ENCODE data around the gene GDNF.
"Not testable (repeated sequence)": the region's sequence is repeated elsewhere in the genome, so short reads cannot be mapped to it uniquely, and the experiment has no call there.

The GDNF gene

DNA sequence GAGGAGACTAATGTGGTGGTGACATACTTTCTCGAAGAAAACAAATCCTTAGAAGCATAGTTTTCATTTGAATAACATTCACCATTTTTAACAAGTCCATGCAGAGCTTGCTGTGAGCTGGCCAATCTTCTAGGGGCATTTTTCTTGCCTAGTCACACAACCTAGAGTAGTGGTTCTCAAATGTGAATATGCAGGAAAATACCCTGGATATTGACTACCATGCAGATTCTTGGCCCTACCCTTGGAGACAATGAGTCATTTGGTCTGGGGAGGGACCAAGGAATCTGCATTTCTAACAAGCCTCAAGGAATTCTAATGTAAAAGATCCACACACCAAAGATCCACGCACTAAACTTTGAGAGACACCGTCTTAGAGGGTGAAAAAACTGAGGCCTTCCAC, 23.5 kb downstream of the GDNF start:
- no peak overlapping the region for H3K4me3 ChIP-seq (ENCODE audit: low read length)
- no peak for TF ChIP-seq ZNF274 (IDR thresholded peaks at IDR 0.05; ENCODE audit: low read depth, low read length)

DNA sequence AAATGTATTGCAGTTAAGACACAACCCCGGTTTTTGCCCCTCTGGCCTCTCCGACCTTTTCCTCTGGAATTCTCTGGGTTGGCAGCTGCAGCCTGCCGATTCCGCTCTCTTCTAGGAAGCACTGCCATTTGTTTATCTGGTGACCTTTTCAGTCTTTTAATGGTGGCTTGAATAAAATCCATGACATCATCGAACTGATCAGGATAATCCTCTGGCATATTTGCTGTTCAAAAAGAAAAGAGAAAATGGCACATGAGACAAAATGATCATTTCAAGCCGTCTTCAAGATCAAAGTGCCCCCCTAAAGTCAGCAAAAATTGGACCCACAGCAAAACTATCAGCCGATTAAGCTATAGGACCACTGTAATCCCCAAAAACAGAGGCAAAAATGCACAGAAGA, 23.9 kb downstream of the GDNF start:
- H3K4me3 ChIP-seq (ENCODE audit: low read length) = no peak overlapping the region
- no peak for TF ChIP-seq ZNF274 (IDR thresholded peaks at IDR 0.05; ENCODE audit: low read depth, low read length)

DNA sequence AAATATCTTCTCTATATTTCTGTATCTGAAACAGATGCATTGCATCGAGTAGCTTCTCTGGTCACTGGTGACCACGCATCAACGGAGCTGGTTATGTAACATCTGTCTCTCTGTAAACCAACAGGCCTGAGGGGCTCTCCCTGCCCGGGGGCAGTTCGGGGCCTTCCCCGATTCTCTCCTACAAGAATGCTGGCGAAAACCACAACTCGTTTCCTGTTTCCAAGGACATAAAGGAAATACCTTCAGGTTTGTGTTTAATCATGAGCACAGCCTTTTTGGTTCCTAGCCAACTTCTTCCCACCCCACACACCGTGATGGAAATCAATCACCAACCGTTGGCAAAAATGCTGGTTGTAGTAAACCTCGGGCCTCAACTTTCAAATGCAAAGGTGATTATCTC, 25.1 kb downstream of the GDNF start:
- H3K4me3 ChIP-seq (ENCODE audit: low read length) = no peak overlapping the region
- no peak for TF ChIP-seq ZNF274 (IDR thresholded peaks at IDR 0.05; ENCODE audit: low read depth, low read length)

DNA sequence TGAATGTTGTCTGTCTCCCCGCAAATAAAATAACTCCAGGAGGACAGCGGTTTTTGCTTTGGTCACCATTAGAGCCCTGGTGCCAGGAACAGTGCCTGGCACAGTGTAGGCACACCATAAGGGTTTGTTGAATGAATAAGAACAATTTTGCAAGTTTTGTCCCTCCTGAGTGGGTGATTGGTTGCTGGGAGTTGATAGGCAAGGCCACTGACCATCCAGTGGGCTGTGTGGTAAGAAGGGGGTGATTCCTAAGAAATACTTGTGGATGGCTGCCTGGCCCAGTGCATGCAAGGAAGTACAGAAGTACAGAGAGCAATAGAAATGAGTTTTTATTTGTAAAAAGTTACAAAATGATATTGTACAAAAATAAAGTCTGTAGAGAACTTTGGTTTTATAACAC, 27.5 kb downstream of the GDNF start:
- TF ChIP-seq ZNF274 (IDR thresholded peaks at IDR 0.05; ENCODE audit: low read depth, low read length) = no peak
- H3K4me3 ChIP-seq (ENCODE audit: low read length) = no peak overlapping the region

DNA sequence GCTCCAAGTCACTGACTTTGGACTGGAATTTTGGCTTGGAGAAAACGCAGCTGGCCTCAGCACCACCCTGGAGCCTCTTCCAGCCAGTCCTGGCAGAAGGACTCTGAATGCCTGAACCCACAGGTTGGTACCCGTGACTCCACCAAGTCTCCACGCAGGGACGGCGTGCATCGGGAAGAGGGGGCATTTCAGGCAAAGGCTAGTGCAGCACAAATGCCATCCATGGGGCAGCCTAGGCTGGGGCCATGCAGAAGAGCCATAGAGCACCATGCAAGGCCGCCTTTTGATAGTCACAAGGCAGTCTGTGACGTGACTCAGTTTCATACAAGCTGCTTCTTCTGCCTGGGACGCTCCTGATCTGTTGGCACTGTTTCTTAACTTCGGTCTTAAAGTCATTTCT, 28.0 kb downstream of the GDNF start:
- H3K4me3 ChIP-seq (ENCODE audit: low read length) = no peak overlapping the region
- TF ChIP-seq ZNF274 (IDR thresholded peaks at IDR 0.05; ENCODE audit: low read depth, low read length) = no peak

DNA sequence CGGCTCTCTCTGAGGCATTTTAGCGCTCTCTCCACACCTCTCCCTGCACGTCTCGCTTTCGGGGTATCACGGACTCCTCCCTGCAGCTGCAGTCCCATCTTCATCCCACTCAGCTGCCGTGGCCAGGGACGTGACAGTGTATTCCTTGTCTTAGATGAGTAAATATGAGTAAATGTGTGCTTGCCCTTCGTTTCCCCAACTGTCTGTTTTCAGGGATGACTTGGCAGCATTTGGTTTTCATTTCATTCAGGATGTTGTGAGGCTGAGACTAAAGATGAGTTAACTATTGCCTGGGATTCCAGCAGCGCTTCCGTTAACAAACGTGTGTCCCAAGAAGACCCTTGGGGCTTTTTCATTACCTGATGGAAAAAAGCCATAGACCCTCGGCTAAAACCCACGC, 29.5 kb downstream of the GDNF start:
- no peak overlapping the region for H3K4me3 ChIP-seq (ENCODE audit: low read length)
- no peak for TF ChIP-seq ZNF274 (IDR thresholded peaks at IDR 0.05; ENCODE audit: low read depth, low read length)

DNA sequence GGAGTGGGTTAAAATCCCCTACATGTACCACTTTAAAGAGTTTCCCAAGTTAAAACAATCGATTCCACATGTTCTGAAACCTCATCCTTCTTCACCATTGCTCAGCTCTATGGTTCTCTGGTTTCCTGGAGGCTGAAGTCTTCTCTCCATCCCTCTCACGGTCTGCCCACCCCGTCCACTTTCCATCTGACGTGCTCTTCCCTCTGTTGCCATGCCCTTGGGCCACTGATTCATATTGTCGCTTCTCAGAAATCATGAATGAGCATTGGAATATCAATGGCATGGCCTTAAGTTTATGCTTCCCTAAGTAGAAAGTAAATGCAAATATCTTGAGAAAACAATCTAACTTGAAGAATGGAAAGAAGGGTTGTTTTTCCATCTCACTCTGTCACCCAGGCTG, 30.9 kb downstream of the GDNF start:
- H3K4me3 ChIP-seq (ENCODE audit: low read length) = no peak overlapping the region
- no peak for TF ChIP-seq ZNF274 (IDR thresholded peaks at IDR 0.05; ENCODE audit: low read depth, low read length)

DNA sequence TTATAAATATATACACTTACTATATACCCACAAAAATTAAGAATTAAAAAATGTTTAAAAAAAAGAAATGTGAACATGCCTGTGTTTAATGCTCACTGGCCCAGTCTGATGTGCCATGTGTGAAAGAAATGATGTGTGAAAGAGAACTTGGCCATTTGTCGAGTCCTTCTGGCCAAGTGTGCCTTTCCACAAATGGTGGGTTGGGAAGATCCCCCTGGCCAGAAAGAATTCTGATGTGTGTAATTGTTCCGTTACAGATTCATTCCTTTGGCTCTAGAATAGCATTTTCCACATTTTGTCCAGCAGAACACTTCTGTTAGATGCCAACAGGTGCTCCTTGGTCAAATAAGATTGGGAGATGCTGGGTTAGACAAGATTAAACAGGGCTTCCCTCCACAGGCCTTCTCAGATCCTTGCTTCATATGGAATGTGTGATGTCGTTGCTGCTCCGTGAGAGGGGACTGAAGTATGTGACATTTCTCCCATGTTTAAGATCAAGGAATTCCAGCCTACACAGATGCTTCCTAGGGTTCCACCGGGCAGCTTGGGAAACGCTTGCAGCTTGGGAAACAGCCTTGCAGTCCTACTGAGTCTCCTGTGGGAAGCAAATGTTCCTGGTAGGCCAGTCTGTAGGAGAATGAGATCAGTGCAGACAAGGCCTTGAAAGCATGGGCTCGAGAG, 32.1 kb downstream of the GDNF start:
- H3K4me3 ChIP-seq (ENCODE audit: low read length) = no peak overlapping the region
- no peak for TF ChIP-seq ZNF274 (IDR thresholded peaks at IDR 0.05; ENCODE audit: low read depth, low read length)

DNA sequence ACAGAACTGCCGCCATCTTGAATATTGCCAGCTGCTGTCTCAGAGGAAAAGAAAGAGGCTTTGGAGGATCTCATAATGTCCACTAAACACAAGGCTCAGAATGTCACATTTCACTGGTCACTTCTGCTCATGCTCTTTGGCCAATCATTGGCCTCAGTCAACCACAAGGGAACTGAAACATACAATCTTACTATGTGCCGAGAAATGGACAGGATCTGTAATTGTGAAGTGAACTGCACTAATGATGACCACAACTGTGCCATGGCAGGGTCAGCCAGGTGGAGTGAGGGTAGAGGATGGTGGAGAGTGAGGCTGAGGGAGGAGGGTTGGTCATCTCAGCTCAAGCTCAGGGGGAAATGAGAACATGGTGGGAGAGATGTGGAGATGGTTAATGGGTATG, 32.8 kb downstream of the GDNF start:
- H3K4me3 ChIP-seq (ENCODE audit: low read length) = no peak overlapping the region
- TF ChIP-seq ZNF274 (IDR thresholded peaks at IDR 0.05; ENCODE audit: low read depth, low read length) = no peak

DNA sequence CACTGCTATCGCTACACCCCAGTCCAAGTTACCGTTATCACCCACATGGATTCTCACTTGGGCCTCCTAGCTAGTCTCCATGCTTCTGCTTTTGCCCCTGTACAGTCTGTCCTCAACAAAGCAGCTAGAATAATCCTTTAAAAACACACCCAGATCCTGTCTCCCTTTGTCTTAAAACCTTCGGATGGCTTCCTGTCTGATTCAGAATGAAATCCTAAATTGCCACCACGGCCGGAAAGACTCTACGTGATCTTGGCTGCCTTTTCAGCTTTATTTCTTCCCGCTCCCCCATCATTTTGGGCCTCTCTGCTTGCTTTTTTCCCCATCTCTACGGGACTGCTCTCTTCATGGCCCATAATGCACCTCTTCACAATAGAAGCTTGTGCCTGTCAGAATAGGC, 33.4 kb downstream of the GDNF start:
- no peak overlapping the region for H3K4me3 ChIP-seq (ENCODE audit: low read length)
- no peak for TF ChIP-seq ZNF274 (IDR thresholded peaks at IDR 0.05; ENCODE audit: low read depth, low read length)

DNA sequence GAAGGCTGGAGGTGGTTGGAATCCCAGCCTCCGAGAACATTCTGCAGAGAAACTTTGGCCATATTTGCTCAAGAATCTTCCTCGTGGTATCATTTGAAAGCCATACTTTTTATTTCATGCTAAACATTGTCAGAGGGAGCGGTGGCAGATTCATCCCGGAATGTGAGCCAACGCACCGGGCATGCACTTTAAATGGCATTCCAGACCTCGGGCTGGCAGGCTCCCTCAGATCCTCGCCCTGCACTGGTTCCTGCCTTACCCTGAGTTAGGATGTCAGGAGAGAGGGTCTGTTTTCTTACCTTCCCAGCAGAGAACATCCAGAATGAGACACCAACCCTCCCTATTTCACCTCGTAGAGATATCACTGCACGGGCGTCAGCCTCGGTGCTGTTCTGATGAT, 33.8 kb downstream of the GDNF start:
- H3K4me3 ChIP-seq (ENCODE audit: low read length) = no peak overlapping the region
- no peak for TF ChIP-seq ZNF274 (IDR thresholded peaks at IDR 0.05; ENCODE audit: low read depth, low read length)

DNA sequence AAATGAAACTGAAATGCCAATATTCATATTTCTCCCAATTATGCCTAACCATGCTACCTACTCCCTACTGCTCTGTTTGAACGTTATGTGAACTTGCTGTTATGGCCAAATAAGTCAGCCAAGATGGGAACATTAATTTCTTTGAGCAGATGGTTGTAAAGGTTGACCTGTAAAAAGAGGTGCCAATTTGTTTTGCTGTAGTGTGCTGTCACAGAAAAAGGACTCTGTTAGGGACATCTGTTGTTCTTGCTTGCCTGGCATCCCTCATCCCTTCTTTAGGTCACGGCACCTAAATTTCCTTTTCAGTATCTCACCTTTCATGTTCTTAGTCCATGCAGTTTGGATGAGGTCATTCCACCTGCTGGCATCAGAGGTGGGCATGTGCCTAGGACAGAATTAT, 35.4 kb downstream of the GDNF start:
- H3K4me3 ChIP-seq (ENCODE audit: low read length) = no peak overlapping the region
- TF ChIP-seq ZNF274 (IDR thresholded peaks at IDR 0.05; ENCODE audit: low read depth, low read length) = no peak

DNA sequence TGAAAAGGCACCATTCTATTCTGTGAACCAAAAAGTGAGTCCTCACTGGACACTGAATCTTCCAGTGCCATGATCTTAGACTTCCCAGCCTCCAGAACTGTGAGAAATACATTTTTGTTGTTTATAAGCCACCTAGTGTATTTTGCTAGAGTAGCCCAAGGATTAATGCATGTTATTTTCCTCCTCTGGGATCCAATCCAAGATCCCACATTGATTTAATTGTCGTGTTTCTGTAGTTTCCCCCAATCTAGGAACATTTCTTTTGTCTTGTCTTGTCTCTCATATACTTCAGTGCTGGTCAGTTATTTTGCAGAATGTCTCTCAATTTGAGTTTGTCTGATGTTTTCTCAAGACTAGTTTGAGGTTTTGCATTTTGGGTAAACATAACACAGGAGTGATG, 36.4 kb downstream of the GDNF start:
- TF ChIP-seq ZNF274 (IDR thresholded peaks at IDR 0.05; ENCODE audit: low read depth, low read length) = no peak
- no peak overlapping the region for H3K4me3 ChIP-seq (ENCODE audit: low read length)

DNA sequence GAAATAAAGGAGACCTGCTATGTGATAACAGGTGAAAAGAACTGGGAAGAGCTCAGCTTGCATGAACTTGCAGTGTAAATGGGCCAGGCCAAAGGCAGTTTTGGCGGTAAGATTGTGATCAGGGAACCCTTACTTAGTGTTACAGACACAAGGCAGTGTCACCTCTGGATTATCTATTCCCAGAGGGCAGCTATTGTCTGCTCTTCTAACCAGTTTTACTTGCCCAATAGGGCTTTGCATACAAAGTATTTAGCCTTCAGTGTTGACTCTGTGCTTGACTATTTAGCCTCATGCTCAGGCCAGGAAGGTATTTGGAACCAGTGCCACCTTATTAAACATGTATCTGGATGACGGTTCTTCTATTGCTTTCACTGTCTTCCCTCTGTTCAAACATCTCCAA, 38.3 kb downstream of the GDNF start:
- H3K4me3 ChIP-seq (ENCODE audit: low read length) = no peak overlapping the region
- TF ChIP-seq ZNF274 (IDR thresholded peaks at IDR 0.05; ENCODE audit: low read depth, low read length) = no peak

DNA sequence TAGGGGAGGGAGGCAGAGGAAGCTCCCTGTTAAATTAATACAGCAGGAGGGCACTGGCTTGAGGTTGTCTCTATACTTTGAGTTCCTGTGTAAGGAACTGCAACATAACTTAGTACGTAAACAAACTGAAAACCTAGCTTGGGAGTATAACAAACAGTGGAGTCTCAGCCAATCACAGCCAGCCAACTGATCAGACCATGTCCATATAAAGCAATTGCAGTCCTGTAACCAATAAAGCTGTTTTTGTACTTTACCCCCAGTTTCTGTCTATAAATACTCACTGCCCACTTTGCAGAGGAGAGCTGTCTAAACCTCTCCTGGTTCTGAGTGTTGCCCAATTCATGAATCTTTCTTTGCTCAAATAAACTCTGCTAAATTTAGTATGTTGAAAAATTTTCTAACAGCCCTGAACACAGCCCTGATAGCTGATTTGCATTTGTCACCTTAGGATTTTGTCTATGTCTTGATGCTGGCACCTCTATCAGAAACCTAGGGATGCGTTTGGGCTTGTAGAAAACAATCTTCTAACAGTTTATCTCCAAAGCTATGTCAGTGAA, 39.9 kb downstream of the GDNF start:
- TF ChIP-seq ZNF274 (IDR thresholded peaks at IDR 0.05; ENCODE audit: low read depth, low read length) = no peak
- no peak overlapping the region for H3K4me3 ChIP-seq (ENCODE audit: low read length)

DNA sequence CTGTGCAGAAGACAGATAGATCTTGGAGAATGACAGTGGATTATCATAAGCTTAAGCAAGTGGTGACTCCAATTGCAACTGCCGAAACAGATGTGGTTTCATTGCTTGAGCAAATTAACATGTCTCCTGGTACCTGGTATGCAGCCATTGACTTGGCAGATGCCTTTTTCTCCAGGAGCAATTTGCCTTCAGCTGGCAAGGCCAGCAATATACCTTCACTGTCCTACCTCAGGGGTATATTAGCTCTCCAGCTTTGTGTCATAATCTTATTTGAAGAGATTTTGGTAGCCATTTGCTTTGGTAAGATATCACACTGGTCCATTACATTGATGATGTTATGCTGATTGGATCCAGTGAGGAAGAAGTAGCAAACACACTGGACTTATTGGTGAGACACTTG, 43.4 kb downstream of the GDNF start:
- not testable (repeated sequence) for H3K4me3 ChIP-seq (ENCODE audit: low read length)

DNA sequence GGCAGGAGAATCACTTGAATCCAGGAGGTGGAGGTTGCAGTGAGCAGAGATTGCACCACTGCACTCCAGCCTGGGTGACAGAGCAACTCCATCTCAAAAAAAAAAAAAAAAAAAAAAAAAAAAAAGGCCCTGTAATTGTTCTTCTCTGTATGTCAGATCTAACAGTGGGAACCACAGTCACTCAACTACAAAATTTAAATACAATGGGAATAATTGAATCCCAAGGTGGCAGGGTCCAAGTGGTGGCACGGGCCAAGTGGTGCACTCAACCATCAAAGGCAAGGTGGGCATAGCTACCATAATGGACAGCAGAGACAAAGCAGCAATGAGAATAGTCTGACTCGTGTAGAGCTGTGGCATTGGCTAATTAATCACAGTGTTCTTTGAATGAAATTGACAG, 44.5 kb downstream of the GDNF start:
- not testable (repeated sequence) for H3K4me3 ChIP-seq (ENCODE audit: low read length)

Data from GM08714 (cell line).